GM19455 (cell line): ENCODE data around the gene PLCL2.
"Not testable (repeated sequence)": the region's sequence is repeated elsewhere in the genome, so short reads cannot be mapped to it uniquely, and the experiment has no call there.

ENCODE experiments used
- ATAC-seq: cut with Tn5 transposase; IDR thresholded peaks from one replicate; pipeline ENCODE4 v1.9.1; 2021; ENCODE audit not compliant: unreplicated experiment

Gene PLCL2

GRCh38 chr3:17070161-17070959, 185.6 kb downstream of the PLCL2 start:
- ATAC-seq, result no peak

GRCh38 chr3:17074559-17074958, 189.8 kb downstream of the PLCL2 start:
- no peak for ATAC-seq

- no peak for ATAC-seq
These were observed 190.6 kb downstream of the PLCL2 start for GRCh38 chr3:17075358-17075757.

GRCh38 chr3:17075907-17076306, 191.2 kb downstream of the PLCL2 start:
- ATAC-seq, result no peak

GRCh38 chr3:17076940-17077605, 192.3 kb downstream of the PLCL2 start:
- ATAC-seq, result no peak

GRCh38 chr3:17077606-17078005, 192.9 kb downstream of the PLCL2 start:
- no peak for ATAC-seq

- ATAC-seq, result no peak
These were observed 194.2 kb downstream of the PLCL2 start for GRCh38 chr3:17078926-17079465.

GRCh38 chr3:17079933-17080332, 195.2 kb downstream of the PLCL2 start:
- no peak for ATAC-seq

- no peak for ATAC-seq
These were observed 196.8 kb downstream of the PLCL2 start for GRCh38 chr3:17081520-17081919.

GRCh38 chr3:17087509-17087908, 202.8 kb downstream of the PLCL2 start:
- ATAC-seq, result no peak

GRCh38 chr3:17088017-17088416, 203.3 kb downstream of the PLCL2 start:
- ATAC-seq, result no peak

- no peak for ATAC-seq
These were observed 204.0 kb downstream of the PLCL2 start for GRCh38 chr3:17088602-17089313.

GRCh38 chr3:17089314-17089700, 204.6 kb downstream of the PLCL2 start:
- no peak for ATAC-seq

- ATAC-seq, result no peak
These were observed 205.7 kb downstream of the PLCL2 start for GRCh38 chr3:17090280-17090983.

- ATAC-seq, result no peak
These were observed 207.3 kb downstream of the PLCL2 start for GRCh38 chr3:17091910-17092582.

GRCh38 chr3:17092583-17092933, 207.8 kb downstream of the PLCL2 start:
- no peak for ATAC-seq

- no peak for ATAC-seq
These were observed 209.8 kb downstream of the PLCL2 start for GRCh38 chr3:17094551-17094950.

- ATAC-seq, result no peak
These were observed 218.8 kb downstream of the PLCL2 start for GRCh38 chr3:17103579-17103978.

- ATAC-seq, result not testable (repeated sequence)
These were observed 222.0 kb downstream of the PLCL2 start for GRCh38 chr3:17106801-17107200.

- ATAC-seq, result no peak
These were observed 226.1 kb downstream of the PLCL2 start for GRCh38 chr3:17110660-17111396.
